GM21526 (cell line): ENCODE data around the gene GART.
"Not testable (repeated sequence)": the region's sequence is repeated elsewhere in the genome, so short reads cannot be mapped to it uniquely, and the experiment has no call there.

Source experiments
- ATAC-seq: cut with Tn5 transposase; IDR thresholded peaks from one replicate; pipeline ENCODE4 v1.9.1; 2021; ENCODE audit warnings: moderate library complexity; ENCODE audit not compliant: unreplicated experiment, low FRiP score

GART gene

GRCh38 chr21:33522297-33522952 is 19.5 kb downstream of the GART start:
- ATAC-seq = no peak

DNA sequence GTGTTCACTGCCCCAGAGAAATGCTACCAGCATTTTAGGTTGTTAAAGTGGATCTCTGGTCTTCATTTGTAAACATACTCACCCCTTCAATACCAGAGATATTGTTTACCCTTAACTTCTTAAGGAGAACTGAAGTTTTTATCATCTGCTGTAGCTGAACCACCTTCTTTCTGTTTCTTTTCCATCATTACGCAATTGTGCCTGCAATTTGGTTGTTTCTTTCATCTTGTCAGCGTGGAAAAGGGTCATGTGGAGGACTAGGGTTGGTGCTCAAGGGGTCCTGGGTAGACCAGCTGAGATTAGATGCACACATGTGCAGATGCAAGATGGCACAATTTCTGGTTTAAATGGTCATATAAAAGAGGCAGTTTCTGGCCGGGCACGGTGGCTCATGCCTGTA is 23.0 kb downstream of the GART start:
- no peak for ATAC-seq

GRCh38 chr21:33514229-33514628 is 27.7 kb downstream of the GART start:
- no peak for ATAC-seq

DNA sequence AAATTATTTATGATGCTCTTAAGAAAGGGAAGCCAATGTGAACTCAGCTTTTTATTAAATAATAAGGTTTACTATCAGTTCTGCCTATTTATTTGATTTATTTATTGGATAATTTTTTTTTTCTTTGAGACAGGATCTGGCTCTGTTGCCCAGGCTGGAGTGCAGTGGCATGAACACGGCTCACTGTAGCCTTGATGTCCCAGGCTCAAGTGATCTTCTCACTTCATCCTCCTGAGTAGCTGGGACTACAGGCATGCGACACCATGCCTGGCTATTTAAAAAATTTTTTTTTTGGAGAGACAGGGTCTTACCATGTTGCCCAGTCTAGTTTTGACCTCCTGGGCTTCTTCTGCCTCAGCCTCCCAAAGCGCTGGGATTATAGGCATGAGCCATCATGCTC is 29.4 kb downstream of the GART start:
- no peak for ATAC-seq

- ATAC-seq = no peak
Observed at GRCh38 chr21:33511639-33512038, 30.3 kb downstream of the GART start.

GRCh38 chr21:33510826-33511225 is 31.1 kb downstream of the GART start:
- ATAC-seq = no peak

- not testable (repeated sequence) for ATAC-seq
Observed at GRCh38 chr21:33507003-33507402, 34.9 kb downstream of the GART start.

DNA sequence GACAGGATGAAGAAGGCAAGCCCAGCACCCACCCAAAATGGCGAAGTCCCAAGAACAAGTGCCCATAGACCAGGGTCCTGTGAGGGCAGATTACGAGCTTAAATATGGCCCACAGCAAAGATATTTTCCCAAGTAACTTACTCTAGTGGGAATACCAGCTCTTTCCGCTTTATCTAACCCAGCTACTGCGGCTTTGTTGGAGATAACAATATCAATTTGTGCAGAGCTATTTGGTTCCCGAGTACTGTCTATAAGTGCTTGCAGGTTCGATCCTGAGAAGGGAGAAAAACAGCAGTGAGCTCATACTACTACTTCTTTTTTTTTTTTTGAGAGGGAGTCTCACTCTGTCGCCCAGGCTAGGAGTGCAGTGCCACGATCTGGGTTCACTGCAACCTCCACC is 36.1 kb downstream of the GART start:
- ATAC-seq = no peak

GRCh38 chr21:33496345-33496744 is 45.6 kb downstream of the GART start:
- no peak for ATAC-seq

GRCh38 chr21:33495743-33496142 is 46.2 kb downstream of the GART start:
- no peak for ATAC-seq

GRCh38 chr21:33493756-33494155 is 48.2 kb downstream of the GART start:
- no peak for ATAC-seq

GRCh38 chr21:33492571-33492970 is 49.3 kb downstream of the GART start:
- no peak for ATAC-seq

GRCh38 chr21:33491373-33492102 is 50.4 kb downstream of the GART start, which contains the start of gene DNAJC28:
Gene DNAJC28, minus strand, starts transcription at chr21:33491716. Its CDS starts 2,323 bp downstream, at chr21:33489393.
- ATAC-seq = peak; percentile 94

DNA sequence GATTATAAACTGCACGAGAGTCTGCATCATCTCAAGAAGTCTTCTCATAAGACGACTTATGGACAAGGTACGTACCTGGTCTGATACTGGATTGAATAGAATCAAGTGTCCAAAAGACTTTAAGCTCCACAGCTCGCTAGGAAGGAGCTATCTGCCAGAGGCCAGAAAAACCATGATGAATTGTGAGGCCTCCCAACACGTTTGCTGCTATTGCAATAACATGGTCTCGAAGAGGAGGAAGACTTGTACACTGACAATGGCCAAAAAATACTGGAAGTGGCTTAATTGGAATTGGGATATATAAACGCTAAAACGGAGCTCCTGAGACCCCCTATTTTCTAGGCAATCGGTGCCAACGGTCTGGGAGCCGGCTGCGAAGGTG is 50.9 kb downstream of the GART start:
- no peak for ATAC-seq

DNA sequence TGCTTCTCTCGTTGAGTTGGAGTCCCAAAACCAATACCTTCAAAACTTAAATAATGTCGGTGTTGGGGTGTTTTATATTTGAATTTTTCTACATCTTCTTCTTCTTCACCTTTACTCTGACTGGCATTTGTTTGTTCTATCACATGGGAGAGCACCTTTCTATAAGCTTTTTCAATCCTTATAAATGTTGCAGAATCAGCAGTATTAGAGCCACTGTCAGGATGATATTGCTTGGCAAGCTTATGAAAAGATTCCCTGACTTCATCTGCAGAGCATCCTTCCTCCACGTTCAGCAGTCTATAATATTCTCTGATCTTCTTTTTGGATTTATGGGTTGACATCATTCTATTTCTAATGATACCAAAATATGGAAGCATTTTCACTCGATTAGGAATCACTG is 53.0 kb downstream of the GART start:
- ATAC-seq = no peak

- ATAC-seq = no peak
Observed at GRCh38 chr21:33487996-33488395, 53.9 kb downstream of the GART start.

DNA sequence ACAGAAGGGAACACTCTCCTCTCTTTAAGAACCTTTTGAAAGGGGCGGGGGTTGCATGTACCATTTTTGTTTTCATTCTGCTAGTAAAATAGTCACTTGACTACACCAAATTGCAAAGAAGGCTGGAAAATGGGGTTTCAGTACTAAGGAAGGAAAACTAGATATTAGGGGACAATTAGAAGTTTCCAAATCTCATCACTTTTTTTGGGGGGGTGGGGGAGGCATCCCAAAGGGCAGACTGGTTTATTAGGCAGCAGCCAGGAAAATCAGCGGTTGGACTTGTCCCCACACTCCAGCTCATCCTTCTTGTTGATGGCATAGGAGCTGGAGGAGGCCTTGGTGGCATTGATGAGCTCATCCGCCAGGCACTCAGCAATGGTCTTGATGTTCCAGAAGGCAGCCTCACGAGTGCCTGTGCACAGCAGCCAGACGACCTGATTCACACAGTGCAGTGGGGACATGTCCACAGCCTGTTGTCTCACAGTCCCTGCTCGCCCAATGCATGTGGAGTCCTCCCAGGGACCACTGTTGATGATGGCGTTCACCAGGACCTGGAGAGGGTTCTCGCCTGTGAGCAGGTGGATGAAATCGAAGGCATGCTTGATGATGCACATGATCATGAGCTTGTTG is 60.5 kb downstream of the GART start:
- no peak for ATAC-seq

GRCh38 chr21:33480481-33481103 is 61.3 kb downstream of the GART start:
- ATAC-seq = no peak

DNA sequence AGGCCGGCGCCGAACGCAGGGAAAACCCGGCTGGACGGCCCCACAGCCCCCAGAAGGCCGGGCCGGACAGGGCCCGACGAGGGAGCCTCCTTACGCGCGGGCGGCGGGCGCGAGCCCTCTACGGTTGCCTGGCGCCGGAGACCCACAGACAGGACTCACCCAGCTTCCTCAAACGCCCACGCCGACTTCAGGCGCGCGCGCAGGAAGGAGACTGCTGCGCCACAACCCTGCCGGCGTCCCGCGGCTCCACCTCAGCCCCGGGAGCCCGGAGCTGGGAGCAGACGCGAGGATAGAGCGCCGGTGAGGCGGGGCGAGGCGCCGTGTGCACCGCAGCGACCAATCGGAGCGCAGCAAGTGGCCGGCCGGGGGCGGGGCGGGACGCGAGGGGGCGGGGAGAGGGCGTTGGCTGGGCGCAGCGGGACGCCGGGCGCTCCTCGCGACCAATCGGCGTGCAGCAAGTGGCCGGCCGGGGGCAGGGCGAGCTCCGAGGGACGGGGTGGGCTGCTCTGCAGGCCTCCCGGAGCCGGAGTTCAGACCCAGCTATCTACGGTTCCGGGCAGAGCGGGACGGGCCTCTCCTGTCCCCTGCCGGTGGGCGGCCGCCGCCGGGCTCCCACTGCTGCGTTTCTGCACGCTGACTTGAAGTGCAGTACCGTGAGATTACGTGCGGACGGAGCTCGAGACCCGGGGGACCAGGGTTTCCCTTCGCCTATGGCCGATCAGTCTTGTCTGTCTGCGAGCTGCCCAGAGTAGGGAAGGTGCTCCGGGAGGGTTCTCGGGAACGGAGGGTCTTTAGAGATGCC is 62.0 kb downstream of the GART start, which contains the start of gene TMEM50B:
TMEM50B (minus strand) TSS at position 296 of the 802 bp plus-strand sequence. CDS start 11,089 bp downstream, outside the sequence.
- ATAC-seq = peak; percentile 83

- peak; percentile 20 for ATAC-seq
Observed at GRCh38 chr21:33478935-33479678, 62.8 kb downstream of the GART start.
